ENCODE data around the gene CDKN1B.

CDKN1B gene

DNA sequence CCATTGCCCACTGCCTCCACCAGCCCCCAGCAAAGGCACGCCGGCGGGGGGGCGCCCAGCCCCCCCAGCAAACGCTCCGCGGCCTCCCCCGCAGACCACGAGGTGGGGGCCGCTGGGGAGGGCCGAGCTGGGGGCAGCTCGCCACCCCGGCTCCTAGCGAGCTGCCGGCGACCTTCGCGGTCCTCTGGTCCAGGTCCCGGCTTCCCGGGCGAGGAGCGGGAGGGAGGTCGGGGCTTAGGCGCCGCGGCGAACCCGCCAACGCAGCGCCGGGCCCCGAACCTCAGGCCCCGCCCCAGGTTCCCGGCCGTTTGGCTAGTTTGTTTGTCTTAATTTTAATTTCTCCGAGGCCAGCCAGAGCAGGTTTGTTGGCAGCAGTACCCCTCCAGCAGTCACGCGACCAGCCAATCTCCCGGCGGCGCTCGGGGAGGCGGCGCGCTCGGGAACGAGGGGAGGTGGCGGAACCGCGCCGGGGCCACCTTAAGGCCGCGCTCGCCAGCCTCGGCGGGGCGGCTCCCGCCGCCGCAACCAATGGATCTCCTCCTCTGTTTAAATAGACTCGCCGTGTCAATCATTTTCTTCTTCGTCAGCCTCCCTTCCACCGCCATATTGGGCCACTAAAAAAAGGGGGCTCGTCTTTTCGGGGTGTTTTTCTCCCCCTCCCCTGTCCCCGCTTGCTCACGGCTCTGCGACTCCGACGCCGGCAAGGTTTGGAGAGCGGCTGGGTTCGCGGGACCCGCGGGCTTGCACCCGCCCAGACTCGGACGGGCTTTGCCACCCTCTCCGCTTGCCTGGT lies at the start of gene CDKN1B:
Gene CDKN1B, plus strand, starts transcription at position 576 of the 793 bp plus-strand sequence. CDS start 472 bp downstream, outside the sequence.
- in situ Hi-C loops (cut with MboI; ENCODE audit: low sequenced_read_pairs) = no loop called here

DNA sequence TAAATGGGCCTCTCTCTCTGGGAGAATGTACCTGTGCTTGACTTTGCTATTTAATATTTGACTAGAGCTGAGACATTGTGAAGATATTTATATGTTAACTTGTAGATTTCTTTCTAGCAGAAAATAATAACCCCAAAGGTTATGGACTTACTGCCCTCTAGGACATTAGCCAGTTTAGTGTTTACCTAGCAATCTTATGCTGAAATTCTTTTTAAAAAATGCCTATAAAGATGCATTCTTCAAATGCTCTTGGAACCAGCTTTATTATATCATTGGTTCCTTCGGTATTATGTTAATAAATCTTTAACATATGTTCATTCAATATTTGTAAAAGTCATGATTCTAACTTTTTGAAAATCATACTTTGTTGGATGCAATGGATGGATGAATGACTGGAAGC lies 49.2 kb upstream of the CDKN1B start:
- in situ Hi-C loops (cut with MboI; ENCODE audit: low sequenced_read_pairs) = no loop called here

GRCh38 chr12:12669020-12669419 lies 48.1 kb upstream of the CDKN1B start:
- in situ Hi-C loops (cut with MboI; ENCODE audit: low sequenced_read_pairs) = no loop called here

- in situ Hi-C loops (cut with MboI; ENCODE audit: low sequenced_read_pairs) = no loop called here
These were observed 45.1 kb upstream of the CDKN1B start for GRCh38 chr12:12671850-12672660.

DNA sequence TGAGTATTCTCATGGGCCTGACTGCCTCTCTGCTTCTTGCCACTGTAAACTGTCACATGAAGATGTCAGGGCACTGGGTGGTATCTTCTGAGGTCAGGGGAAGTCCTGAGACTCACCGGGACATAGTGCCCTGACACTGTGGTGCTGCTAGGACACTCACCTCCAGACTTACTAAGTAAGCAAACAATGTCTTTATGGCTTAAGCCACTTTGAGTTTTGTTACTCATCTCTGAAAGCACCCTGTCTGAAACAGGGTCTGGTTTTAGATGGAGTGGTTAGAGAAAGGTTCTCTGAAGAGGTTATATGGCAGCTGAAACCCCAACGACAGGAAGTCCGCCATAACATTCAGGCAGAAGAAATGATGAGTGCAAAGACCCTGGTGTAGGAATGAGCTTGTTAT lies 43.9 kb upstream of the CDKN1B start:
- in situ Hi-C loops (cut with MboI; ENCODE audit: low sequenced_read_pairs) = no loop called here

GRCh38 chr12:12676605-12677004 lies 40.6 kb upstream of the CDKN1B start:
- in situ Hi-C loops (cut with MboI; ENCODE audit: low sequenced_read_pairs) = loop anchor here (25.0 kb wide), 1 partner anchor 289 kb away; no protein-coding TSS in a partner anchor

GRCh38 chr12:12681061-12681765 lies 36.0 kb upstream of the CDKN1B start:
- in situ Hi-C loops (cut with MboI; ENCODE audit: low sequenced_read_pairs) = loop anchor here (25.0 kb wide), 1 partner anchor 294 kb away; no protein-coding TSS in a partner anchor

DNA sequence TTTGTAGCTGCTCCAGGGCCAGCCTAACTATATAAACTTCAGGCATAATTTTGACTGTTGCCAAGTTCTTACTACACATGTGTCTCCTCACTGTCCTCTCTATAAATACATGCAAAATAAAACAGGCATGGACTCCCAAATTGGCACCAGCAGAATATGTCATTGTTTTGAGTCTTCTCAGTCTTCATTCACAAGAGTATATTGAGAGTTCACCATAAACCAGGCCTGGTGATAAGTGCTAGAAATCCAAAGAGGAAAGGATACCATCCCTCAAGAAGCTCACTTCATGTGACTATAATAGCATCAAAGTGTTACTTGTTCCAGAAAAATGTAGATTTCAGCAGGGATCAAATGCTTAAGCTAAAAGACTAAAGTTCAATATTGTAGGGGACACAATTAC lies 34.9 kb upstream of the CDKN1B start:
- in situ Hi-C loops (cut with MboI; ENCODE audit: low sequenced_read_pairs) = loop anchor here (25.0 kb wide), 1 partner anchor 295 kb away; no protein-coding TSS in a partner anchor

DNA sequence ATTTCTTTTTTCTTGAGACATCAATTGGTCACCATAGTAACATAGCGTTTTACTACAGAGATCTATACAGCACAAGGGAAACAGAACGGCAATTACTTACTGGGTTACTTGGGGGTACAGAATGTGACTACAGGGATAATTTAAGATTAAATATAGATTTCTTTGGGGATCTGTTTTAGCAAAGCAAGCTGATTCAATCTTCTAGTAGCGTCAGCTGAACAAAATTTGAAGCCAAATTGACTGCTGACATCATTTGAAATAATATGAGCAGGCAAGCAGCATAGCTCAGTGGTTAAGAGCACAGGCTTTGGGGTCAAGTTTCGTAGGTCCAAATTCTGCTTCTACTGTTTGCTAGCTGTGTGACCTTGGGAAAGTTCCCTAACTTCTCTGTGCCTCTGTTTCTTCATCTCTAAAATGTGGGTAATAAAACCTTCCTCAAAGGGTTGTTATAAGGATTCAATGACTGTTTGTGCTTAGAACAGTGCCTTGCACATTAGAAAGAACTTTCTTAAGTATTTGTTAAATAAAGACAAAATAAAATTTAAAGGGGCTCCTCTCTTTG lies 34.0 kb upstream of the CDKN1B start:
- in situ Hi-C loops (cut with MboI; ENCODE audit: low sequenced_read_pairs) = loop anchor here (25.0 kb wide), 1 partner anchor 296 kb away; no protein-coding TSS in a partner anchor

DNA sequence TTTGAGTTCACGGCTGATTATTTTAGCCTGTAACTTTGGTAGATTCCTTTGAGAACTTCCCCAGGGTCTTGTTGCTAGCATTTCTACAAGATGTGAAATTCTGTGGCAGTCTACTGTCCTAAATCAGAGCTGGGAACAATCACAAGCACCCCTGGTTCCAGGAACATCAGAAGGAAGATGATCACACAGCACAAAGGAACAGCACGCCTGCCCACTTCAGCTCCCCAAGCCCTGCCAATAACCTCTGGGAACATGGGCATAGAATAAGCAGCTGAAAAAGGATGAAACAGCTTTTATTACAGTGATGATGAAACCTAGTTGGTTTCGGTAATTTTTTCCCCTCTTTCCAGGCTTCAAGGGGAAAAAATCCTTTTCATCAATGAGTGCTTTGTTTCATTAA lies 33.4 kb upstream of the CDKN1B start:
- in situ Hi-C loops (cut with MboI; ENCODE audit: low sequenced_read_pairs) = loop anchor here (25.0 kb wide), 1 partner anchor 296 kb away; no protein-coding TSS in a partner anchor

- in situ Hi-C loops (cut with MboI; ENCODE audit: low sequenced_read_pairs) = loop anchor here (25.0 kb wide), 1 partner anchor 297 kb away; no protein-coding TSS in a partner anchor
These were observed 32.6 kb upstream of the CDKN1B start for GRCh38 chr12:12684375-12685106.

DNA sequence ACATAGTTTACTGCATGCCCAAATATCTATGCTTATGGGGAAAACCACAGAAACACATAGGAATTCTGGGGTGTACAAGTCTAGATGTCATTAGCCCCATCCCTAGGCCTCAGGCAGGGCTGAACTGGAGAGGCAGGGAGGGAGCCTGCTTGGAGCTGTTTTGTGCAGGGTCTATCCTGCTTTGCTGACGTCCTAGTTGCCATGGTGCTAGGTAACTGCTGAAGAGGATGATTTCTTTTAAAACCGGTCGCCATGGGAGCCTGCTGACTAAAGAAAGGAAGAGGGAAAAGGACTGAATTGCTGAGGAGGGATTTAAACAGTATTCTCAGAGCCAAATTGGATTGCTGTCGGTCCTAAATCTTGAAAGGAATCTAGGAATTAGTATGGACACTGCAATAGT lies 31.9 kb upstream of the CDKN1B start:
- in situ Hi-C loops (cut with MboI; ENCODE audit: low sequenced_read_pairs) = loop anchor here (25.0 kb wide), 1 partner anchor 298 kb away; no protein-coding TSS in a partner anchor

DNA sequence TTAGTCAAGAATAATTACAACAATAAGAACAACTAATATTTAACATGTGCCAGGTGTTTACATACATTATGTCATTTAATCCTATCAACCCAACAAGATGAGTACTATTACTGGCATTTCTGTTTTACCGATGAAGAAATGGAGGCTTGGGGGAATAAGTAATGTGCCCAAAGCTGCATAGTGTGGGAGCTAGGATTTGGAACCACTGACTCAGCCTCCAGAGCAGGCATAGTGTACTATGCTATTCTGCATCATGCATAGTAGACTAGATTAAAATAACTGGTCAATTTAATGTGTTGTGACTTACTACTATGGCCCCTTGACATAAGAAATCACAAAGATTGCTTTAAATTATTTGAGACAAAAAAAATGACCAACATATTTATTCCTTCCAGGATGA lies 30.7 kb upstream of the CDKN1B start:
- in situ Hi-C loops (cut with MboI; ENCODE audit: low sequenced_read_pairs) = loop anchor here (25.0 kb wide), 1 partner anchor 299 kb away; no protein-coding TSS in a partner anchor

GRCh38 chr12:12686925-12687324 lies 30.2 kb upstream of the CDKN1B start:
- in situ Hi-C loops (cut with MboI; ENCODE audit: low sequenced_read_pairs) = loop anchor here (25.0 kb wide), 1 partner anchor 300 kb away; no protein-coding TSS in a partner anchor

DNA sequence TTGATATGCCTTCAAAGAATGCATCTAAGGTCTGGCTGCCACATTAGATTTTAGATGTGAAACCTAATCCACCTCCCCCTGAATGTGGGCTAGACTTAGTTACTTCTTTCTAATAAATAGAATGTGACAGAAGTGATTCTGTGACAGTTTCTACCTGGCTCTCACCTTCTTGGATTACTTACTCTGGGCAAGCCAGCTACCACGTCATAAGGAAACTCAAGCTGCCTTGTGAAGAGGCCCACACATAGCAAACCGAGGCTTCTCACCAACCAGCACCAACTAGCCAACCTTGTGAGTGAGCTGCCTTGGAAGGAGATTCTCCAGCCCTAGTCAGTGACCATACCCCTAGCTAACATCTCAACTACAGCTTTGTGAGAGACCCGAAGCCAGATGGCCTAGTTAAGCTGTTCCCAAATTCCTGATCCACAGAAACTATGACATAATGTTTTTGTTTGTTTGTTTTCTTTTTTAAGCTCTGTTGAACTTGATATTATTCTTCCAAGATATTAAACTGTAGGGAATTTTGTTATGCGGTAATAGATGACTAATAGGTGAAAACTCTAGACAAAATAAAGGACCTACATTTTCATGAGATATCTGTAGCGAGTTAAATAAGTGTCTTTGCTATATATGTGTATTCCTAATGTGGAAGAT lies 27.4 kb upstream of the CDKN1B start:
- in situ Hi-C loops (cut with MboI; ENCODE audit: low sequenced_read_pairs) = loop anchor here (25.0 kb wide), 1 partner anchor 302 kb away; no protein-coding TSS in a partner anchor

- in situ Hi-C loops (cut with MboI; ENCODE audit: low sequenced_read_pairs) = loop anchor here (25.0 kb wide), 1 partner anchor 304 kb away; no protein-coding TSS in a partner anchor
These were observed 25.6 kb upstream of the CDKN1B start for GRCh38 chr12:12691549-12691948.

DNA sequence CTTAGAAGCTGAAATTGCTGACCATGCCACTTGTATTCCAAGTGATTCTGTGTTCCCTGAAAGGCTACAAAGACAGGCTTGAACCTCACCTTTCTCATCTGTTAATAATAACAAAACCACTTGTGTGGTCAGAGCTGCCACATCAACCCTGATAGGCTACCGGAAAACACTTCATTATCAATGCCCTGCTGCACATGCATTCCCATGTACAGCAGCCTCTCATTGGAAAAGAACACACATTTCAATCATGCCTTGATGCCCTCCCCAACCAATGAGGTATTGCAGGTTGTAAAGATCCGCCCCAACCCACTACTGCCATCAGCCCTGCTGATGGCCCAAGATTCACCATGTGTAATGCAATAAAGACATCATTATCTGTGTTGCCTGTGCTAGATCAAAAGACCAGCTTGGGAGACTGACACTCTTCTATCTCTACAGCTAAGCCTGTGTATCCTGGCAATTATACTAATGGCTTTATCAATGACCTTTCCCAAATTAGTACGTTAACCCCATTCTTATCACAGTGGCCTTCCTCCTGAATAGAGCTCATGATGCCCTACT lies 24.0 kb upstream of the CDKN1B start:
- in situ Hi-C loops (cut with MboI; ENCODE audit: low sequenced_read_pairs) = loop anchor here (25.0 kb wide), 1 partner anchor 306 kb away; no protein-coding TSS in a partner anchor

DNA sequence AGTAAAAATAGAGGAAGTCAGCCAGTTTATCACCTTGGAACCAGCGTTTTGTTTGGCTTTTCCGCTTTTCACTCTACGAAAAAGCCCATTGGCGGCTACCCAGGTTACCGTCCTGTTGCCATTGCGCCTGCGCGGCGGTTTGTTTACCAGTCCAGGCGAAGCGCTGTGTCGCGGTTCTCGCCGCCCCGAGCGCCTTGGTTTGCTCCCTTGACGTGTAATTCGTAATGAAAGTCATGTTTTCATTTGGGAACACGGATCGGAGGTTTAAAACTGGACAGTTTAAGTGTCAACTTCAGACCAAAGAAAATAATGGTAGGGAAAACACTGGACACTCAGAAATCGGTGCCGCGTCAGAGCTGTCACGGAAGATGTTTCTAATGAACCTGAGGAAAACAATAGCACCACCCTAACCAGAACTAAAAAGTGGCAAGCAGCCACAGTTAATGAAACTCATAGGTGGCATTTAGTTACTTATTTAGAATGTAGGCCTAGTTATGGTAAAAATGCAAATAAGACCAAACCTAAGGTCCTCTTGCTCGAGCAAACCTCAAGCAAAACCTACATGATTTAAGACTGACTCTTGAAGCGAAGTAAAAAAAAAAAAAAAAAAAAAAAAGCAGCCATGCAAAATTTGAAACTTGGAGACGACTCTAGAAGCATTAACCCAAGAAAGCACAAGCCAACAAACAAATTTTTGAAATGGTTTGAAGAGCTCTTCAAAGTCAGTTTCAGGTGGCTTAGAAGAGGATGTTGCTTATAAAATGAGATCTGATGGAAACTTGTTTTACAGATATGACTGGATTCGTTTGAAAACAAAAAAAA lies 20.4 kb upstream of the CDKN1B start:
- in situ Hi-C loops (cut with MboI; ENCODE audit: low sequenced_read_pairs) = loop anchor here (25.0 kb wide), 1 partner anchor 309 kb away; no protein-coding TSS in a partner anchor
